HG03095 (cell line): ENCODE data around the gene SIX4.

Experiments
- ATAC-seq: cut with Tn5 transposase; IDR thresholded peaks from one replicate; pipeline ENCODE4 v1.9.1; 2021; ENCODE audit warnings: moderate library complexity; ENCODE audit not compliant: unreplicated experiment

The SIX4 gene

GRCh38 chr14:60722357-60723115 lies 1.6 kb downstream of the SIX4 start:
- ATAC-seq: no peak

GRCh38 chr14:60722107-60722356 lies 2.1 kb downstream of the SIX4 start:
- ATAC-seq: no peak

- ATAC-seq: no peak
Observed at GRCh38 chr14:60721326-60722106, 2.6 kb downstream of the SIX4 start.

GRCh38 chr14:60720962-60721325 lies 3.2 kb downstream of the SIX4 start:
- no peak for ATAC-seq

GRCh38 chr14:60720391-60720790 lies 3.8 kb downstream of the SIX4 start:
- no peak for ATAC-seq

- no peak for ATAC-seq
Observed at GRCh38 chr14:60713513-60713912, 10.6 kb downstream of the SIX4 start.

GRCh38 chr14:60710494-60710893 lies 13.7 kb downstream of the SIX4 start:
- no peak for ATAC-seq

GRCh38 chr14:60707858-60708257 lies 16.3 kb downstream of the SIX4 start:
- ATAC-seq: no peak

- ATAC-seq: no peak
Observed at GRCh38 chr14:60705100-60705499, 19.1 kb downstream of the SIX4 start.

GRCh38 chr14:60700598-60700997 lies 23.6 kb downstream of the SIX4 start:
- no peak for ATAC-seq

GRCh38 chr14:60695327-60695726 lies 28.8 kb downstream of the SIX4 start:
- ATAC-seq: no peak

- no peak for ATAC-seq
Observed at GRCh38 chr14:60691383-60692113, 32.6 kb downstream of the SIX4 start.

- no peak for ATAC-seq
Observed at GRCh38 chr14:60686865-60687264, 37.3 kb downstream of the SIX4 start.

- ATAC-seq: no peak
Observed at GRCh38 chr14:60684203-60684602, 39.9 kb downstream of the SIX4 start.

GRCh38 chr14:60681271-60681670 lies 42.9 kb downstream of the SIX4 start:
- no peak for ATAC-seq

GRCh38 chr14:60680511-60680910 lies 43.6 kb downstream of the SIX4 start:
- no peak for ATAC-seq

- no peak for ATAC-seq
Observed at GRCh38 chr14:60679566-60680258, 44.4 kb downstream of the SIX4 start.

GRCh38 chr14:60677701-60678100 lies 46.5 kb downstream of the SIX4 start:
- ATAC-seq: no peak

- ATAC-seq: no peak
Observed at GRCh38 chr14:60670989-60671388, 53.2 kb downstream of the SIX4 start.

GRCh38 chr14:60668431-60669112 lies 55.6 kb downstream of the SIX4 start:
- no peak for ATAC-seq

- ATAC-seq: no peak
Observed at GRCh38 chr14:60665177-60665550, 59.0 kb downstream of the SIX4 start.
